HepG2 (cell line): ENCODE measurements around the gene ATOSB. TPM values are rescaled to one million over a fixed set of nuclear protein-coding genes. Genes with fewer than 3 reads are reported as not detected.

ENCODE experiments used
- ARID2 ChIP-seq: sonication (generic); formaldehyde crosslinking; IDR thresholded peaks from 2 replicates; pipeline ENCODE4 v1.8.1; 2022; ENCODE audit warnings: mild to moderate bottlenecking, missing genetic modification reagents, borderline replicate concordance
- BHLHE40 ChIP-seq: IDR thresholded peaks from 2 replicates; pipeline ENCODE4 v1.6.1; 2011; ENCODE audit warnings: low read length, improper control_type of control experiment
- HDAC6 ChIP-seq: fragments of 200-600 bp; sonication (generic); IDR thresholded peaks from 2 replicates; pipeline ENCODE4 v1.7.0; 2017; ENCODE audit warnings: mild to moderate bottlenecking, antibody characterized with exemption, low read length, low read depth
- HMGXB3 ChIP-seq: sonication (generic); formaldehyde crosslinking; IDR thresholded peaks from 2 replicates; pipeline ENCODE4 v1.4.0; 2020; ENCODE audit warnings: missing genetic modification reagents, borderline replicate concordance
- HOXA5 ChIP-seq: sonication (generic); formaldehyde crosslinking; IDR thresholded peaks from 2 replicates; pipeline ENCODE4 v1.4.0; 2020; ENCODE audit warnings: missing genetic modification reagents
- HOXA9 ChIP-seq: sonication (generic); formaldehyde crosslinking; IDR thresholded peaks from 2 replicates; pipeline ENCODE4 v1.8.1; 2022; ENCODE audit warnings: missing genetic modification reagents, mild to moderate bottlenecking, moderate library complexity, borderline replicate concordance
- KLF13 ChIP-seq: sonication (generic); formaldehyde crosslinking; IDR thresholded peaks from 2 replicates; pipeline ENCODE4 v1.4.0; 2020; ENCODE audit warnings: mild to moderate bottlenecking, missing genetic modification reagents
- KMT2A ChIP-seq: sonication (generic); formaldehyde crosslinking; IDR thresholded peaks from 2 replicates; pipeline ENCODE4 v1.4.0; 2020; ENCODE audit warnings: missing genetic modification reagents
- LBX2 ChIP-seq: sonication (generic); formaldehyde crosslinking; IDR thresholded peaks from 2 replicates; pipeline ENCODE4 v1.5.0; 2020; ENCODE audit warnings: missing genetic modification reagents, mild to moderate bottlenecking, borderline replicate concordance
- MXD3 ChIP-seq: IDR thresholded peaks from 2 replicates; pipeline ENCODE4 v1.6.1; 2016; ENCODE audit warnings: mild to moderate bottlenecking, missing biosample characterization, missing genetic modification reagents
- MZF1 ChIP-seq: sonication (generic); formaldehyde crosslinking; IDR thresholded peaks from 2 replicates; pipeline ENCODE4 v1.8.1; 2023; ENCODE audit warnings: mild to moderate bottlenecking, missing genetic modification reagents, borderline replicate concordance
- NR0B2 ChIP-seq: sonication (generic); formaldehyde crosslinking; IDR thresholded peaks from 2 replicates; pipeline ENCODE4 v1.4.0; 2020; ENCODE audit warnings: mild to moderate bottlenecking, missing genetic modification reagents
- NR2C2 ChIP-seq: sonication (generic); formaldehyde crosslinking; IDR thresholded peaks from 2 replicates; pipeline ENCODE4 v1.4.0; 2020; ENCODE audit warnings: missing genetic modification reagents, mild to moderate bottlenecking, moderate library complexity, borderline replicate concordance
- POLR2G ChIP-seq: fragments of 200-400 bp; formaldehyde crosslinking; IDR thresholded peaks from 2 replicates; pipeline ENCODE4 v1.6.1; 2018; ENCODE audit warnings: mild to moderate bottlenecking, low read depth, low read length, moderate library complexity
- REL ChIP-seq: sonication (generic); formaldehyde crosslinking; conservative IDR thresholded peaks from 2 replicates; pipeline ENCODE4 v1.8.0; 2022; ENCODE audit warnings: mild to moderate bottlenecking, missing genetic modification reagents, moderate library complexity
- SP4 ChIP-seq: sonication (generic); formaldehyde crosslinking; IDR thresholded peaks from 2 replicates; pipeline ENCODE4 v1.8.1; 2023; ENCODE audit warnings: mild to moderate bottlenecking, missing genetic modification reagents
- TGIF2 ChIP-seq: IDR thresholded peaks from 2 replicates; pipeline ENCODE4 v1.6.1; 2016; ENCODE audit warnings: control low read depth, missing compliant biosample characterization
- ZBTB49 ChIP-seq: sonication (generic); formaldehyde crosslinking; IDR thresholded peaks from 2 replicates; pipeline ENCODE4 v1.4.0; 2020; ENCODE audit warnings: missing genetic modification reagents, borderline replicate concordance
- ZNF253 ChIP-seq: sonication (generic); formaldehyde crosslinking; IDR thresholded peaks from 2 replicates; pipeline ENCODE4 v1.8.0; 2022; ENCODE audit warnings: mild to moderate bottlenecking, missing genetic modification reagents, borderline replicate concordance
- ZNF792 ChIP-seq: IDR thresholded peaks from 2 replicates; pipeline ENCODE4 v1.6.1; 2016
- polyA plus RNA-seq, 8 experiments: library from polyadenylated mRNA; depleted of rRNA in 3 of 8; stranded (reverse) in 7 of 8; unstranded in 1 of 8; fragments of >200 nt; fragmentation: Illumina TruSeq in 4 of 8; extraction: Trizol in 4 of 8; gene quantifications; 2 replicates each; pipeline versions ENCODE4 v1.2.1 to v1.2.3, GENCODE V29; 2011 to 2016; ENCODE audit warnings: low read depth in 4 of 8, missing spikeins in 1 of 8, mixed read lengths in 1 of 8; ENCODE audit not compliant: insufficient read depth in 1 of 8
- total RNA-seq, 5 experiments: library from RNA; depleted of rRNA; stranded (reverse); fragments of >200 nt; fragmentation: Illumina TruSeq; extraction: Trizol; gene quantifications; 2 replicates each; pipeline ENCODE4 v1.2.3, GENCODE V29; 2016; ENCODE audit warnings: low read depth in 1 of 5

The ATOSB gene
- total and polyA plus RNA-seq, 2 of the 13 experiments (the other 11 are each of a cell fraction or from before 2014, with no cell fraction given), result 1.9 to 6.4 TPM

- TF ChIP-seq HMGXB3 (CRISPR knock-in tag) (0 out of 2 replicates have a peak, but pooled peaks have one; percentile 4), LBX2 (CRISPR knock-in tag) (no peak), ZBTB49 (no peak), KLF13 (no peak), ARID2 (CRISPR knock-in tag) (0 out of 2 replicates have a peak, but pooled peaks have one; percentile 54), NR2C2 (CRISPR knock-in tag) (peak; percentile 60; the same call in 1 of the 2 replicates), HDAC6 (no peak), HOXA5 (CRISPR knock-in tag) (peak; percentile 36; the same call in 1 of the 2 replicates), SP4 (CRISPR knock-in tag) (peak; percentile 44; the same call in 1 of the 2 replicates), POLR2G (peak; percentile 57; the same call in 1 of the 2 replicates), KMT2A (CRISPR knock-in tag) (no peak), TGIF2 (CRISPR knock-in tag) (no peak), MXD3 (peak; percentile 69; the same call in 1 of the 2 replicates), REL (CRISPR knock-in tag) (0 out of 2 replicates have a peak, but pooled peaks have one; percentile 56), NR0B2 (CRISPR knock-in tag) (peak; percentile 86), ZNF253 (CRISPR knock-in tag) (peak; percentile 48; the same call in 1 of the 2 replicates), BHLHE40 (no peak), HOXA9 (peak; percentile 70; the same call in 1 of the 2 replicates), ZNF792 (CRISPR knock-in tag) (no peak; the same call in 1 of the 2 replicates), MZF1 (CRISPR knock-in tag) (peak; percentile 52; the same call in 1 of the 2 replicates)
Observed at GRCh38 chr9:35079426-35080341, 36.0 kb downstream of the ATOSB start, which contains the start of gene FANCG (continued).
